Activated T-cell treated with anti-CD3 and anti-CD28 coated beads, Interleukin-2, amount 50 U/mL, for 24 hours (primary cell): ENCODE measurements around the gene SPOCK1.

ENCODE experiments used
- DNase-seq: peaks from one replicate; pipeline ENCODE4 v3.0.0-alpha.2; 2020
- H3K27ac Mint-ChIP-seq: 2 replicates; pipeline ENCODE4 v1.8.0; 2020; ENCODE audit warnings: mild to moderate bottlenecking, mixed read lengths
- H3K27me3 Mint-ChIP-seq: 2 replicates; pipeline ENCODE4 v1.8.0; 2020; ENCODE audit warnings: mixed read lengths
- H3K36me3 Mint-ChIP-seq: 2 replicates; pipeline ENCODE4 v1.8.0; 2020; ENCODE audit warnings: low read depth, mixed read lengths
- H3K4me1 Mint-ChIP-seq: 2 replicates; pipeline ENCODE4 v1.8.0; 2020; ENCODE audit warnings: low read depth, mixed read lengths
- H3K4me3 Mint-ChIP-seq: 2 replicates; pipeline ENCODE4 v1.8.0; 2020; ENCODE audit warnings: mild to moderate bottlenecking, moderate library complexity, mixed read lengths
- H3K9me3 Mint-ChIP-seq: 2 replicates; pipeline ENCODE4 v1.8.0; 2020; ENCODE audit warnings: mixed read lengths

Gene SPOCK1

GRCh38 chr5:137118629-137119028, 380.5 kb downstream of the SPOCK1 start:
- H3K27me3 Mint-ChIP-seq, result peaks cover 10% of the 10 kb centered on the region
- H3K4me1 Mint-ChIP-seq, result no peaks in the 10 kb centered on the region
- no peak for DNase-seq

GRCh38 chr5:137115152-137115551, 384.0 kb downstream of the SPOCK1 start:
- no peak overlapping the region for H3K4me3 Mint-ChIP-seq
- no peak for DNase-seq
- peaks cover 10% of the 10 kb centered on the region for H3K27me3 Mint-ChIP-seq
- H3K36me3 Mint-ChIP-seq, result no peaks in the 10 kb centered on the region
- no peaks in the 10 kb centered on the region for H3K4me1 Mint-ChIP-seq
- H3K27ac Mint-ChIP-seq, result no peak overlapping the region
- no peaks in the 10 kb centered on the region for H3K9me3 Mint-ChIP-seq

More at GRCh38 chr5:137118629-137119028, 380.5 kb downstream of the SPOCK1 start:
- H3K9me3 Mint-ChIP-seq, result no peaks in the 10 kb centered on the region
- no peak overlapping the region for H3K27ac Mint-ChIP-seq
- no peak overlapping the region for H3K4me3 Mint-ChIP-seq
- no peaks in the 10 kb centered on the region for H3K36me3 Mint-ChIP-seq

- no peaks in the 10 kb centered on the region for H3K4me1 Mint-ChIP-seq
- no peak overlapping the region for H3K27ac Mint-ChIP-seq
- no peak overlapping the region for H3K4me3 Mint-ChIP-seq
- H3K27me3 Mint-ChIP-seq, result peaks cover 10% of the 10 kb centered on the region
- no peaks in the 10 kb centered on the region for H3K9me3 Mint-ChIP-seq
- DNase-seq, result no peak
- H3K36me3 Mint-ChIP-seq, result no peaks in the 10 kb centered on the region
These were observed 384.6 kb downstream of the SPOCK1 start for GRCh38 chr5:137114529-137114928.

- Mint-ChIP-seq H3K36me3 (no peaks in the 10 kb centered on the region), H3K4me3 (no peak overlapping the region), H3K4me1 (no peaks in the 10 kb centered on the region), H3K27ac (no peak overlapping the region), H3K9me3 (no peaks in the 10 kb centered on the region), H3K27me3 (peaks cover 10% of the 10 kb centered on the region)
- no peak for DNase-seq
These were observed 385.2 kb downstream of the SPOCK1 start for GRCh38 chr5:137113939-137114338.

GRCh38 chr5:137113161-137113560, 386.0 kb downstream of the SPOCK1 start:
- Mint-ChIP-seq H3K36me3 (no peaks in the 10 kb centered on the region), H3K27me3 (peaks cover 10% of the 10 kb centered on the region), H3K27ac (no peak overlapping the region), H3K9me3 (no peaks in the 10 kb centered on the region), H3K4me1 (no peaks in the 10 kb centered on the region), H3K4me3 (no peak overlapping the region)
- no peak for DNase-seq

GRCh38 chr5:137105351-137106035, 393.6 kb downstream of the SPOCK1 start:
- no peaks in the 10 kb centered on the region for H3K9me3 Mint-ChIP-seq
- no peak overlapping the region for H3K4me3 Mint-ChIP-seq
- H3K27ac Mint-ChIP-seq, result no peak overlapping the region
- no peaks in the 10 kb centered on the region for H3K36me3 Mint-ChIP-seq
- no peaks in the 10 kb centered on the region for H3K27me3 Mint-ChIP-seq
- no peaks in the 10 kb centered on the region for H3K4me1 Mint-ChIP-seq
- no peak for DNase-seq

GRCh38 chr5:137101544-137101943, 397.6 kb downstream of the SPOCK1 start:
- no peaks in the 10 kb centered on the region for H3K9me3 Mint-ChIP-seq
- H3K27me3 Mint-ChIP-seq, result no peaks in the 10 kb centered on the region
- H3K4me1 Mint-ChIP-seq, result no peaks in the 10 kb centered on the region
- no peak overlapping the region for H3K27ac Mint-ChIP-seq
- H3K36me3 Mint-ChIP-seq, result no peaks in the 10 kb centered on the region
- DNase-seq, result no peak
- H3K4me3 Mint-ChIP-seq, result no peak overlapping the region

- Mint-ChIP-seq H3K27me3 (no peaks in the 10 kb centered on the region), H3K36me3 (no peaks in the 10 kb centered on the region), H3K27ac (no peak overlapping the region), H3K9me3 (no peaks in the 10 kb centered on the region), H3K4me1 (no peaks in the 10 kb centered on the region), H3K4me3 (no peak overlapping the region)
- no peak for DNase-seq
These were observed 399.5 kb downstream of the SPOCK1 start for GRCh38 chr5:137099651-137100050.

- no peaks in the 10 kb centered on the region for H3K27me3 Mint-ChIP-seq
- no peaks in the 10 kb centered on the region for H3K36me3 Mint-ChIP-seq
- no peaks in the 10 kb centered on the region for H3K4me1 Mint-ChIP-seq
- no peaks in the 10 kb centered on the region for H3K9me3 Mint-ChIP-seq
- H3K27ac Mint-ChIP-seq, result no peak overlapping the region
- no peak for DNase-seq
- no peak overlapping the region for H3K4me3 Mint-ChIP-seq
These were observed 400.5 kb downstream of the SPOCK1 start for GRCh38 chr5:137098663-137099062.

- Mint-ChIP-seq H3K27me3 (no peaks in the 10 kb centered on the region), H3K9me3 (no peaks in the 10 kb centered on the region)
These were observed 400.9 kb downstream of the SPOCK1 start for GRCh38 chr5:137098238-137098637.

GRCh38 chr5:137097203-137097602, 401.9 kb downstream of the SPOCK1 start:
- Mint-ChIP-seq H3K4me3 (no peak overlapping the region), H3K27ac (no peak overlapping the region), H3K4me1 (no peaks in the 10 kb centered on the region), H3K36me3 (no peaks in the 10 kb centered on the region), H3K9me3 (no peaks in the 10 kb centered on the region), H3K27me3 (no peaks in the 10 kb centered on the region)
- no peak for DNase-seq

More at GRCh38 chr5:137098238-137098637, 400.9 kb downstream of the SPOCK1 start:
- Mint-ChIP-seq H3K27ac (no peak overlapping the region), H3K36me3 (no peaks in the 10 kb centered on the region), H3K4me3 (no peak overlapping the region), H3K4me1 (no peaks in the 10 kb centered on the region)
- DNase-seq, result no peak

GRCh38 chr5:137096149-137097103, 402.7 kb downstream of the SPOCK1 start:
- H3K27me3 Mint-ChIP-seq, result no peaks in the 10 kb centered on the region
- H3K4me1 Mint-ChIP-seq, result no peaks in the 10 kb centered on the region
- H3K9me3 Mint-ChIP-seq, result no peaks in the 10 kb centered on the region
- no peak overlapping the region for H3K4me3 Mint-ChIP-seq
- H3K36me3 Mint-ChIP-seq, result no peaks in the 10 kb centered on the region
- no peak for DNase-seq
- no peak overlapping the region for H3K27ac Mint-ChIP-seq

GRCh38 chr5:137095597-137095996, 403.5 kb downstream of the SPOCK1 start:
- H3K4me3 Mint-ChIP-seq, result no peak overlapping the region
- H3K9me3 Mint-ChIP-seq, result no peaks in the 10 kb centered on the region
- no peaks in the 10 kb centered on the region for H3K36me3 Mint-ChIP-seq
- DNase-seq, result no peak
- H3K27ac Mint-ChIP-seq, result no peak overlapping the region
- H3K27me3 Mint-ChIP-seq, result no peaks in the 10 kb centered on the region
- H3K4me1 Mint-ChIP-seq, result no peaks in the 10 kb centered on the region

GRCh38 chr5:137092831-137093230, 406.3 kb downstream of the SPOCK1 start:
- no peak overlapping the region for H3K4me3 Mint-ChIP-seq
- H3K27ac Mint-ChIP-seq, result no peak overlapping the region
- no peaks in the 10 kb centered on the region for H3K27me3 Mint-ChIP-seq
- no peaks in the 10 kb centered on the region for H3K4me1 Mint-ChIP-seq
- no peaks in the 10 kb centered on the region for H3K9me3 Mint-ChIP-seq
- DNase-seq, result no peak
- no peaks in the 10 kb centered on the region for H3K36me3 Mint-ChIP-seq

- no peak overlapping the region for H3K27ac Mint-ChIP-seq
- no peaks in the 10 kb centered on the region for H3K27me3 Mint-ChIP-seq
- H3K36me3 Mint-ChIP-seq, result no peaks in the 10 kb centered on the region
- no peaks in the 10 kb centered on the region for H3K4me1 Mint-ChIP-seq
- no peaks in the 10 kb centered on the region for H3K9me3 Mint-ChIP-seq
- H3K4me3 Mint-ChIP-seq, result no peak overlapping the region
- DNase-seq, result no peak
These were observed 407.7 kb downstream of the SPOCK1 start for GRCh38 chr5:137091472-137091871.
